Measurements from ENCODE around the gene RAB8B. TPM values are rescaled to one million over a fixed set of nuclear protein-coding genes. Genes with fewer than 3 reads are reported as not detected.
A peak's percentile ranks its signal among the peaks of the same experiment; 100 is the strongest.

Gene RAB8B
- total and polyA plus RNA-seq, 4 donors: 3.8 to 26.5 (median 7.6) TPM

GRCh38 chr15:63277038-63277892 is 87.9 kb downstream of the RAB8B start, which contains the start of gene APH1B:
APH1B (plus strand) TSS chr15:63277605; CDS start chr15:63277624, 19 bp downstream.
- no peaks in the 10 kb centered on the region for H3K27me3 ChIP-seq (ENCODE audit: control insufficient read depth in 4 of 4, insufficient read depth in 4 of 4, low read length in 3 of 4)
- DNase-seq (ENCODE audit: low spot score): peak; percentile 93
- H3K36me3 ChIP-seq (ENCODE audit: control insufficient read depth in 4 of 4, insufficient read depth in 3 of 4, low read depth in 1 of 4, low read length in 3 of 4): no peaks in the 10 kb centered on the region
- TF ChIP-seq RAD21 (IDR thresholded peaks at IDR 0.05) (peak; percentile 14 to 48), GABPA (IDR thresholded peaks at IDR 0.05 in 1 of 2, conservative IDR thresholded peaks at IDR 0.05 in 1 of 2) (no peak)
- 1% methylated on average over 99 of the region's 102 CpGs for WGBS
- H3K27ac ChIP-seq (ENCODE audit: low read depth in 1 of 2, low read length in 2 of 2): peak within 1 kb of the TSS; percentile 34 to 60
- H3K4me1 ChIP-seq (ENCODE audit: control insufficient read depth in 4 of 4, insufficient read depth in 4 of 4, low read length in 3 of 4): peaks cover 0 to 10% (median 3%) of the 10 kb centered on the region in 4 donors
- H3K4me3 ChIP-seq (ENCODE audit: low read depth in 1 of 3, low read length in 3 of 3): peak within 1 kb of the TSS; percentile 62 to 83 (median 80)
- peak within 1 kb of the TSS; percentile 16 to 66 for H3K9ac ChIP-seq (ENCODE audit: low read depth in 1 of 2, low read length in 2 of 2)
- H3K9me3 ChIP-seq (ENCODE audit: control insufficient read depth in 4 of 4, low read length in 3 of 4): no peaks in the 10 kb centered on the region

GRCh38 chr15:63277893-63278456 is 88.6 kb downstream of the RAB8B start:
- TF ChIP-seq SP1 (IDR thresholded peaks at IDR 0.05) (no peak), ZBTB33 (IDR thresholded peaks at IDR 0.05) (no peak), HNF4A (conservative IDR thresholded peaks at IDR 0.05) (no peak), TAF1 (conservative IDR thresholded peaks at IDR 0.05) (no peak), NR2F2 (IDR thresholded peaks at IDR 0.05) (no peak)
- TF ChIP-seq, protein P1, sequence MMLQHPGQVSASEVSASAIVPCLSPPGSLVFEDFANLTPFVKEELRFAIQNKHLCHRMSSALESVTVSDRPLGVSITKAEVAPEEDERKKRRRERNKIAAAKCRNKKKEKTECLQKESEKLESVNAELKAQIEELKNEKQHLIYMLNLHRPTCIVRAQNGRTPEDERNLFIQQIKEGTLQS (IDR thresholded peaks at IDR 0.05): no peak
- TF ChIP-seq, protein P2, sequence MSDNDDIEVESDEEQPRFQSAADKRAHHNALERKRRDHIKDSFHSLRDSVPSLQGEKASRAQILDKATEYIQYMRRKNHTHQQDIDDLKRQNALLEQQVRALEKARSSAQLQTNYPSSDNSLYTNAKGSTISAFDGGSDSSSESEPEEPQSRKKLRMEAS (IDR thresholded peaks at IDR 0.05): no peak
- no peaks in the 10 kb centered on the region for H3K27me3 ChIP-seq (ENCODE audit: control insufficient read depth in 4 of 4, insufficient read depth in 4 of 4, low read length in 3 of 4)
- peak overlapping the region; percentile 16 to 66 for H3K9ac ChIP-seq (ENCODE audit: low read depth in 1 of 2, low read length in 2 of 2)
- H3K9me3 ChIP-seq (ENCODE audit: control insufficient read depth in 4 of 4, low read length in 3 of 4): no peaks in the 10 kb centered on the region
- H3K4me1 ChIP-seq (ENCODE audit: control insufficient read depth in 4 of 4, insufficient read depth in 4 of 4, low read length in 3 of 4): peaks cover 0 to 10% (median 3%) of the 10 kb centered on the region in 4 donors
- peak overlapping the region; percentile 62 to 83 (median 80) for H3K4me3 ChIP-seq (ENCODE audit: low read depth in 1 of 3, low read length in 3 of 3)
- H3K36me3 ChIP-seq (ENCODE audit: control insufficient read depth in 4 of 4, insufficient read depth in 3 of 4, low read depth in 1 of 4, low read length in 3 of 4): no peaks in the 10 kb centered on the region
- no peak for DNase-seq (ENCODE audit: low spot score)
- H3K27ac ChIP-seq (ENCODE audit: low read depth in 1 of 2, low read length in 2 of 2): peak overlapping the region; percentile 34 to 60
- 22% methylated on average over 17 of the region's 17 CpGs for WGBS

GRCh38 chr15:63283126-63283525 is 93.7 kb downstream of the RAB8B start:
- H3K4me3 ChIP-seq (ENCODE audit: low read depth in 1 of 3, low read length in 3 of 3): no peak overlapping the region
- no peak for DNase-seq (ENCODE audit: low spot score)
- 82% methylated on average over 9 of the region's 9 CpGs for WGBS
- no peak overlapping the region for H3K27ac ChIP-seq (ENCODE audit: low read depth in 1 of 2, low read length in 2 of 2)
- no peaks in the 10 kb centered on the region for H3K9me3 ChIP-seq (ENCODE audit: control insufficient read depth in 4 of 4, low read length in 3 of 4)
- no peaks in the 10 kb centered on the region for H3K4me1 ChIP-seq (ENCODE audit: control insufficient read depth in 4 of 4, insufficient read depth in 4 of 4, low read length in 3 of 4)
- H3K9ac ChIP-seq (ENCODE audit: low read depth in 1 of 2, low read length in 2 of 2): no peak overlapping the region
- H3K36me3 ChIP-seq (ENCODE audit: control insufficient read depth in 4 of 4, insufficient read depth in 3 of 4, low read depth in 1 of 4, low read length in 3 of 4): no peaks in the 10 kb centered on the region
- H3K27me3 ChIP-seq (ENCODE audit: control insufficient read depth in 4 of 4, insufficient read depth in 4 of 4, low read length in 3 of 4): no peaks in the 10 kb centered on the region
- TF ChIP-seq SP1 (IDR thresholded peaks at IDR 0.05): no peak
- TF ChIP-seq ZBTB33 (IDR thresholded peaks at IDR 0.05): no peak
- no peak for TF ChIP-seq TAF1 (conservative IDR thresholded peaks at IDR 0.05)
- TF ChIP-seq EGR1 (IDR thresholded peaks at IDR 0.05; ENCODE audit: low read depth in 2 of 2): no peak
- TF ChIP-seq RXRA (IDR thresholded peaks at IDR 0.05): no peak
- no peak for TF ChIP-seq GABPA (IDR thresholded peaks at IDR 0.05 in 1 of 2, conservative IDR thresholded peaks at IDR 0.05 in 1 of 2)
- TF ChIP-seq HNF4A (conservative IDR thresholded peaks at IDR 0.05): no peak
- TF ChIP-seq, protein P2 (IDR thresholded peaks at IDR 0.05): no peak
- TF ChIP-seq RAD21 (IDR thresholded peaks at IDR 0.05): no peak
- no peak for TF ChIP-seq JUND (IDR thresholded peaks at IDR 0.05)
- TF ChIP-seq, protein P3, sequence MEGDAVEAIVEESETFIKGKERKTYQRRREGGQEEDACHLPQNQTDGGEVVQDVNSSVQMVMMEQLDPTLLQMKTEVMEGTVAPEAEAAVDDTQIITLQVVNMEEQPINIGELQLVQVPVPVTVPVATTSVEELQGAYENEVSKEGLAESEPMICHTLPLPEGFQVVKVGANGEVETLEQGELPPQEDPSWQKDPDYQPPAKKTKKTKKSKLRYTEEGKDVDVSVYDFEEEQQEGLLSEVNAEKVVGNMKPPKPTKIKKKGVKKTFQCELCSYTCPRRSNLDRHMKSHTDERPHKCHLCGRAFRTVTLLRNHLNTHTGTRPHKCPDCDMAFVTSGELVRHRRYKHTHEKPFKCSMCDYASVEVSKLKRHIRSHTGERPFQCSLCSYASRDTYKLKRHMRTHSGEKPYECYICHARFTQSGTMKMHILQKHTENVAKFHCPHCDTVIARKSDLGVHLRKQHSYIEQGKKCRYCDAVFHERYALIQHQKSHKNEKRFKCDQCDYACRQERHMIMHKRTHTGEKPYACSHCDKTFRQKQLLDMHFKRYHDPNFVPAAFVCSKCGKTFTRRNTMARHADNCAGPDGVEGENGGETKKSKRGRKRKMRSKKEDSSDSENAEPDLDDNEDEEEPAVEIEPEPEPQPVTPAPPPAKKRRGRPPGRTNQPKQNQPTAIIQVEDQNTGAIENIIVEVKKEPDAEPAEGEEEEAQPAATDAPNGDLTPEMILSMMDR (IDR thresholded peaks at IDR 0.05; ENCODE audit: low read depth, low read length, missing input control): no peak
- no peak for TF ChIP-seq YY1 (IDR thresholded peaks at IDR 0.05)
